Heart left ventricle (tissue), 13 donors: ENCODE measurements around the gene CCDC30.

Experiments
- POLR2A ChIP-seq, 2 donors: fragments of 450-650 bp; IDR thresholded peaks; one replicate each; pipeline ENCODE4 v1.6.1; 2017; ENCODE audit warnings: antibody characterized with exemption in 2 of 2, mild to moderate bottlenecking in 2 of 2, moderate library complexity in 2 of 2
- TF ChIP-seq, protein P1 (sequence below), 12 donors: fragments of 200-600 bp; sonication (generic) in 4 of 12; IDR thresholded peaks; one replicate each; pipeline versions ENCODE4 v1.5.0 to v1.8.0; 2018 to 2022; ENCODE audit warnings: antibody characterized with exemption in 12 of 12, mild to moderate bottlenecking in 5 of 12
- donor health status: ischemic (EF 13 %, LVEDD 7.1; RV severe dilation, severe dysfunction).
- donor health status: DM: no; HTN: yes; CAD: no.
- donor health status: DM: no; HTN: no; CAD: no.
- donor health status: ischemic (EF 25% LVEDD 6.9; RV normal size, moderate dysfunction).
- donor health status: ischemic (EF 25% LVEDD 5.7; RV mildly dilated, moderate dysfunction).
- donor health status: ischemic (EF 35%, LVEDD 5.7; RV mildly dilated, moderate dysfunction).
- donor health status: nonischemic (EF 11% LVEDD 7.7; RV severe dilation, severe dysfunction).
- donor health status: DM: yes; HTN: yes; CAD: no.
- donor health status: PGD.
- donor health status: ischemic (EF 29% LVEDD 5.4; RV normal size, mild dysfunction).
- donor health status: nonischemic (EF 23%, LVEDD 6.1; RV moderate dilation, normal function).

DNA sequence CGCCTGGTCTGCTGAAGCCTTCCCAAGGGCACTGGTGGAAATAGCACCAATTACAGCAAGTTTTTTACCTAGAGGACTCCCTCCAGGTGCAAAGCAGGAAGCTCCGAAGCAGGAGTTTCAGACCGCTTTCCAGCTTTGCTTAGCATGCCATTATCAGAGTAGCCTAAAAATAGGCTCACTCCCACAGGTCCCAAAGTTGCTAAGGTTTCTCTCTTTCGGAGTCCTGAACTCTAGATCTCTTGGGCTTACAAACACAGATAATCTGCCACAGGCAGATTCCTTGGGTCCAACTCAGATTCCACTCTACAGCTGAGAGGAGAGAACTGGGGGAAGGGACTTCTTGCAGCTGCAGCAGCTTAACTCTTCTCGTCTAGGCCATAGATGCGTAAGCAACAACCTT is 29.7 kb upstream of the CCDC30 start:
- TF ChIP-seq POLR2A (IDR thresholded peaks at IDR 0.05) = no peak
- TF ChIP-seq, protein P1, sequence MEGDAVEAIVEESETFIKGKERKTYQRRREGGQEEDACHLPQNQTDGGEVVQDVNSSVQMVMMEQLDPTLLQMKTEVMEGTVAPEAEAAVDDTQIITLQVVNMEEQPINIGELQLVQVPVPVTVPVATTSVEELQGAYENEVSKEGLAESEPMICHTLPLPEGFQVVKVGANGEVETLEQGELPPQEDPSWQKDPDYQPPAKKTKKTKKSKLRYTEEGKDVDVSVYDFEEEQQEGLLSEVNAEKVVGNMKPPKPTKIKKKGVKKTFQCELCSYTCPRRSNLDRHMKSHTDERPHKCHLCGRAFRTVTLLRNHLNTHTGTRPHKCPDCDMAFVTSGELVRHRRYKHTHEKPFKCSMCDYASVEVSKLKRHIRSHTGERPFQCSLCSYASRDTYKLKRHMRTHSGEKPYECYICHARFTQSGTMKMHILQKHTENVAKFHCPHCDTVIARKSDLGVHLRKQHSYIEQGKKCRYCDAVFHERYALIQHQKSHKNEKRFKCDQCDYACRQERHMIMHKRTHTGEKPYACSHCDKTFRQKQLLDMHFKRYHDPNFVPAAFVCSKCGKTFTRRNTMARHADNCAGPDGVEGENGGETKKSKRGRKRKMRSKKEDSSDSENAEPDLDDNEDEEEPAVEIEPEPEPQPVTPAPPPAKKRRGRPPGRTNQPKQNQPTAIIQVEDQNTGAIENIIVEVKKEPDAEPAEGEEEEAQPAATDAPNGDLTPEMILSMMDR (IDR thresholded peaks at IDR 0.05) = no peak
